Stimulated activated CD8-positive, alpha-beta memory T cell treated with anti-CD3 and anti-CD28 coated beads, Interleukin-15, amount 100 ng/mL, for 1 hour (primary cell): Measurements from ENCODE around the gene CDC20.

Experiments used
- DNase-seq: peaks from one replicate; pipeline ENCODE4 v3.0.0-alpha.2; 2020; ENCODE audit warnings: low read depth

Gene CDC20

GRCh38 chr1:43329995-43330751 lies 28.6 kb upstream of the CDC20 start:
- DNase-seq, result no peak

GRCh38 chr1:43331688-43332087 lies 27.1 kb upstream of the CDC20 start:
- DNase-seq, result no peak

GRCh38 chr1:43334453-43335205 lies 24.2 kb upstream of the CDC20 start:
- DNase-seq, result no peak

- no peak for DNase-seq
Measured at GRCh38 chr1:43337588-43337987, 21.2 kb upstream of the CDC20 start, which contains the start of gene MPL. MPL (plus strand) TSS chr1:43337818; CDS start chr1:43337849, 31 bp downstream.

- DNase-seq, result no peak
Measured at GRCh38 chr1:43338001-43338400, 20.8 kb upstream of the CDC20 start.

DNA sequence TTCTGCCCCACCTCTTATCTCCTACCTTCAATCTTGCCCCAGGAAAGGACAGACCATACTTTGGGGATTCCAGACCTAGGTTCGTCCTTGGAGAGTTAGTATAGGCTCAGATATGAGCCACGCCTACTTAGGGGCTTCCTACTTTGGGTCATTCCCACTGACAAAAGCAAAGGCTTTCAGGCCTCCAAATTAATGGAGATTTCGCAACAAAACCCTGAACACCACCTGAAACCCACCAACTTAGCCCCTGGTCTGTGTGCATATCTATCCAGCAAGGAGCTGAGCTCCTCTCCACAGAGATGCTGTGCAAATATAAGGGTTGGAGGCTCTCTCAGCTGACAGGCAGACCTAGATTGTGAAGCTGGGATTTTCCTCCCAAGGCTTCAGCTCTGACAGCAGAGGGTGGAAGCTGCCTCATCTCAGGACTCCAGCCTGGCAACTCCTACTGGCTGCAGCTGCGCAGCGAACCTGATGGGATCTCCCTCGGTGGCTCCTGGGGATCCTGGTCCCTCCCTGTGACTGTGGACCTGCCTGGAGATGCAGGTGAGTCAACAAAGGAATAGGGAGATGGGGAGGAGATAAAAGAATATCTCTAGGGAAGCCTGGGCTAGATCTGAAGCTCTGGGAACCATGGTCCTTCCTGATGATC lies 19.1 kb upstream of the CDC20 start:
- DNase-seq, result no peak

- no peak for DNase-seq
Measured at GRCh38 chr1:43340559-43340958, 18.2 kb upstream of the CDC20 start.

DNA sequence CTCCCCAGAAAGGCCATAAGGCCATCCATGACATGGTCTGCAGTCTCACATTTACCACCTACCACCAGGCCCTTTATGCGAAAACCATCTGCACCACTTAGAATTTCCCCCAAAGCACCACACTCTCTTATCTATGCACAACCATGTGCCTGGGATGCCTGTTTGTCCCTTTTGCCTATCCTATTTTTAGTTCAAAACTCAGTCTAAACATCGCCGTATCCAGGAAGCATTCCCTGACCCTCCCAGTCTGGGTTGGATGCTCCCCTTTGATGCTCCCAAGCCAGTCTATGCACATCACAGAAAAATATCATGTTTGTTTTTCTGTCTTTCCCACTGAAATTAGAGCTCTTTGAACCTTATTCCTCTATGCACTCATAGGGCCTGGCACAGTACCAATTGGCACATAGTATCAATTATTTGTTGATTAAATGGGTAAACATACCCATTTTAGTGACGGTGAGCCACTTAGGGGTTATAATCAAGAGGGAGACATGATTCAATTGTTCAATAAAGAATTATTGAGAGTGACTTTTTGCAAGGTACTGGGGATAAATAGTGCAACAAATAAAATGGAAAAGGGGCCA lies 14.4 kb upstream of the CDC20 start:
- no peak for DNase-seq

DNA sequence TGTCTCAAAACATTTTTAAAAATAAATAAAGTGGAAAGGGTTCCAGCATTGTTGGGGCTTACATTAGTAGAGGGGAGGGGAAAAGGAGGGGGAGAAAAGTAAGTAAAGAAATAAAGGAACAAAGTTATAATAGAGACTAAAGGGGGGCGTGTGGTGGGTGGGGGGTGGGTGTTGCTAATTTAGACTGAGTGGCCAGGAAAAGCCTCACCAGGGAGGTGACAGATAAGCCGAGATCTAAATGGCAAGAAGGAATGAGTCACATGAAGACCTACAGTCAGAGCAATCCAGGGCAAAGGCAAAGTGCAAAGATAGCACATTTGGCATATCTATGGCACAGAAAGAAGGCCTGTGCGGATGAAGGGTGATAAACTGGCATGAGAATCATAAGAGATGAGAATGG lies 13.7 kb upstream of the CDC20 start:
- no peak for DNase-seq

GRCh38 chr1:43346636-43347035 lies 12.1 kb upstream of the CDC20 start:
- DNase-seq, result no peak

- DNase-seq, result no peak
Measured at GRCh38 chr1:43348343-43348808, 10.4 kb upstream of the CDC20 start.

GRCh38 chr1:43348809-43349593 lies 9.8 kb upstream of the CDC20 start:
- no peak for DNase-seq

- DNase-seq, result no peak
Measured at GRCh38 chr1:43349594-43350306, 9.0 kb upstream of the CDC20 start.

GRCh38 chr1:43350976-43351375 lies 7.8 kb upstream of the CDC20 start:
- DNase-seq, result no peak

GRCh38 chr1:43351421-43352350 lies 7.1 kb upstream of the CDC20 start:
- no peak for DNase-seq

DNA sequence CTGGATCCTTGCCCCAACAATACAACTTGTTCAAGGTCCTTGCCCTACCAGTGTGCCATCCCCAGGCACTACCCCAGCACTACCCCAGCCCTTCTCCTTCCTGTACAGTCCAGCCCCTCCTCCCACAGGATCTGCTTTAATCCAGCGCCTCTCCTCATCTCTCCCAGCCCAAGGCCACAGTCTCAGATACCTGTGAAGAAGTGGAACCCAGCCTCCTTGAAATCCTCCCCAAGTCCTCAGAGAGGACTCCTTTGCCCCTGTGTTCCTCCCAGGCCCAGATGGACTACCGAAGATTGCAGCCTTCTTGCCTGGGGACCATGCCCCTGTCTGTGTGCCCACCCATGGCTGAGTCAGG lies 6.5 kb upstream of the CDC20 start:
- no peak for DNase-seq

- DNase-seq, result no peak
Measured at GRCh38 chr1:43352881-43353280, 5.9 kb upstream of the CDC20 start.

GRCh38 chr1:43354471-43354870 lies 4.3 kb upstream of the CDC20 start:
- DNase-seq, result no peak

DNA sequence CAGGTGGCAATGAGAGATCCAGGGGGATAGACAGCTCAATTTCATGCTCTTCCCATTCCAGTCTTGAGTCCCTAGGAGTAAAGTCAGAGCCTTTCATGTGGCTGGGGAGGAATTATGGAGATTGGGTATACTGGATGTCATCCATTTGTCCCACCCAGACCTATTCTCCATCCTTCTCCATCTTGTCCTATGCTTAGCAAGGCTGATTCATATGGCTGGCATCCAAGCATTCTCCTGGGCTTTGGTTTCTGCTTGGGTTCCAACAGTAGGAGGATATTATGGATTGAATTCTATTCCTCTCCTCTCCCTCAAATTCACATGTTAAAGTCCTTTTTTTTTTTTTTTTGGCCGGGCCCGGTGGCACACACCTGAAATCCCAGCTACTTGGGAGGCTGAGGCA lies 3.8 kb upstream of the CDC20 start:
- DNase-seq, result no peak

GRCh38 chr1:43357251-43357650 lies 1.5 kb upstream of the CDC20 start:
- DNase-seq, result no peak
